HepG2 (cell line): ENCODE data around the gene HIPK4. TPM values are rescaled to one million over a fixed set of nuclear protein-coding genes. Genes with fewer than 3 reads are reported as not detected.

Experiments
- ZFAT ChIP-seq: sonication (generic); formaldehyde crosslinking; conservative IDR thresholded peaks from 2 replicates; pipeline ENCODE4 v1.8.1; 2023; ENCODE audit warnings: missing genetic modification reagents, inconsistent platforms
- ZNF430 ChIP-seq: sonication (generic); formaldehyde crosslinking; IDR thresholded peaks from 2 replicates; pipeline ENCODE4 v1.9.0; 2021; ENCODE audit warnings: mild to moderate bottlenecking, missing genetic modification reagents
- ZNF629 ChIP-seq: sonication (generic); formaldehyde crosslinking; conservative IDR thresholded peaks from 2 replicates; pipeline ENCODE4 v1.5.0; 2020; ENCODE audit warnings: missing genetic modification reagents
- ZNF772 ChIP-seq: sonication (generic); formaldehyde crosslinking; IDR thresholded peaks from 2 replicates; pipeline ENCODE4 v1.5.0; 2020; ENCODE audit warnings: mild to moderate bottlenecking, missing genetic modification reagents
- polyA plus RNA-seq, 8 experiments: library from polyadenylated mRNA; depleted of rRNA in 3 of 8; stranded (reverse) in 7 of 8; unstranded in 1 of 8; fragments of >200 nt; fragmentation: Illumina TruSeq in 4 of 8; extraction: Trizol in 4 of 8; gene quantifications; 2 replicates each; pipeline versions ENCODE4 v1.2.1 to v1.2.3, GENCODE V29; 2011 to 2016; ENCODE audit warnings: low read depth in 4 of 8, missing spikeins in 1 of 8, mixed read lengths in 1 of 8; ENCODE audit not compliant: insufficient read depth in 1 of 8
- total RNA-seq, 5 experiments: library from RNA; depleted of rRNA; stranded (reverse); fragments of >200 nt; fragmentation: Illumina TruSeq; extraction: Trizol; gene quantifications; 2 replicates each; pipeline ENCODE4 v1.2.3, GENCODE V29; 2016; ENCODE audit warnings: low read depth in 1 of 5
- TF ChIP-seq, protein P1 (sequence below): sonication (generic); formaldehyde crosslinking; IDR thresholded peaks from 2 replicates; pipeline ENCODE4 v1.5.1; 2020; ENCODE audit warnings: mild to moderate bottlenecking, missing genetic modification reagents, borderline replicate concordance

The HIPK4 gene
- total and polyA plus RNA-seq, 2 of the 13 experiments (the other 11 are each of a cell fraction or from before 2014, with no cell fraction given) = 0.03 TPM; not detected in 1

DNA sequence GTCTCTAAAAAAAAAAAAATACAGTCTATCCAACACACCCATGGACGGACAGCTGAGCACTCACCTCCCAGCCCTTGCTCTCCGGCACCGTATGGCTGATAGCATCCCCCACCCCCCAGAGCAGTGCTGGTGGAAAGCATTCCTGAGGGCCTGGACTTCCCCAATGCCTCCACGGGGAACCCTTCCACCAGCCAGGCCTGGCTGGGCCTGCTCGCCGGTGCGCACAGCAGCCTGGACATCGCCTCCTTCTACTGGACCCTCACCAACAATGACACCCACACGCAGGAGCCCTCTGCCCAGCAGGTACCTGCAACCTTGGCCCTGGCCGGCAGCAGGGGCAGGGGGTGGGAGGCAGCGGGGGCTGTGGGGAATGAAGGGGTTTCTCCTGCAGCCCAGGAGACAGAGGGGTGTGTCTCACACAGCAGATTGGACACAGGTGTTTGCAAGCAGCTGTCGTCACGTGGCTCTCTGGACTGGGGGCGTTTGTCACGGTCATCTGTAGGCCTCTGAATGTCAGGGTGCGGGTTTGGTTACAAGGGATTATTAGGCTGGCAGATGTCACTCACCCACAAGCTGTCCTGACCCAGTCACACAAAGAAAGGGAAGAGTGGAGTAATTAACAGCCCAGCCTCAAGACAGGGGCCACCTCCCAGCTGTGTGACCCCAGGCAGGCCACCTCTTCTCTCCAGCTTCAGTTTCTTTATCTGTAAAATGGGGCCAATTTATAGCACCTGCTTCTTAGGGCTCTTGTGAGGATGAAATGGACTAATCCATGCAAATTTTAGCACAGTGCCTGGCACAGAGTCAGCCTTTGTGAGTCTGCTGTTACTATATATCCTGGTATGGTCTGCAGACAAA is 22.2 kb downstream of the HIPK4 start (continued):
- TF ChIP-seq, protein P1, sequence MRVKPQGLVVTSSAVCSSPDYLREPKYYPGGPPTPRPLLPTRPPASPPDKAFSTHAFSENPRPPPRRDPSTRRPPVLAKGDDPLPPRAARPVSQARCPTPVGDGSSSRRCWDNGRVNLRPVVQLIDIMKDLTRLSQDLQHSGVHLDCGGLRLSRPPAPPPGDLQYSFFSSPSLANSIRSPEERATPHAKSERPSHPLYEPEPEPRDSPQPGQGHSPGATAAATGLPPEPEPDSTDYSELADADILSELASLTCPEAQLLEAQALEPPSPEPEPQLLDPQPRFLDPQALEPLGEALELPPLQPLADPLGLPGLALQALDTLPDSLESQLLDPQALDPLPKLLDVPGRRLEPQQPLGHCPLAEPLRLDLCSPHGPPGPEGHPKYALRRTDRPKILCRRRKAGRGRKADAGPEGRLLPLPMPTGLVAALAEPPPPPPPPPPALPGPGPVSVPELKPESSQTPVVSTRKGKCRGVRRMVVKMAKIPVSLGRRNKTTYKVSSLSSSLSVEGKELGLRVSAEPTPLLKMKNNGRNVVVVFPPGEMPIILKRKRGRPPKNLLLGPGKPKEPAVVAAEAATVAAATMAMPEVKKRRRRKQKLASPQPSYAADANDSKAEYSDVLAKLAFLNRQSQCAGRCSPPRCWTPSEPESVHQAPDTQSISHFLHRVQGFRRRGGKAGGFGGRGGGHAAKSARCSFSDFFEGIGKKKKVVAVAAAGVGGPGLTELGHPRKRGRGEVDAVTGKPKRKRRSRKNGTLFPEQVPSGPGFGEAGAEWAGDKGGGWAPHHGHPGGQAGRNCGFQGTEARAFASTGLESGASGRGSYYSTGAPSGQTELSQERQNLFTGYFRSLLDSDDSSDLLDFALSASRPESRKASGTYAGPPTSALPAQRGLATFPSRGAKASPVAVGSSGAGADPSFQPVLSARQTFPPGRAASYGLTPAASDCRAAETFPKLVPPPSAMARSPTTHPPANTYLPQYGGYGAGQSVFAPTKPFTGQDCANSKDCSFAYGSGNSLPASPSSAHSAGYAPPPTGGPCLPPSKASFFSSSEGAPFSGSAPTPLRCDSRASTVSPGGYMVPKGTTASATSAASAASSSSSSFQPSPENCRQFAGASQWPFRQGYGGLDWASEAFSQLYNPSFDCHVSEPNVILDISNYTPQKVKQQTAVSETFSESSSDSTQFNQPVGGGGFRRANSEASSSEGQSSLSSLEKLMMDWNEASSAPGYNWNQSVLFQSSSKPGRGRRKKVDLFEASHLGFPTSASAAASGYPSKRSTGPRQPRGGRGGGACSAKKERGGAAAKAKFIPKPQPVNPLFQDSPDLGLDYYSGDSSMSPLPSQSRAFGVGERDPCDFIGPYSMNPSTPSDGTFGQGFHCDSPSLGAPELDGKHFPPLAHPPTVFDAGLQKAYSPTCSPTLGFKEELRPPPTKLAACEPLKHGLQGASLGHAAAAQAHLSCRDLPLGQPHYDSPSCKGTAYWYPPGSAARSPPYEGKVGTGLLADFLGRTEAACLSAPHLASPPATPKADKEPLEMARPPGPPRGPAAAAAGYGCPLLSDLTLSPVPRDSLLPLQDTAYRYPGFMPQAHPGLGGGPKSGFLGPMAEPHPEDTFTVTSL (CRISPR knock-in tag) = no peak
- no peak for TF ChIP-seq ZNF430
- TF ChIP-seq ZFAT (CRISPR knock-in tag) = no peak
- no peak for TF ChIP-seq ZNF772 (CRISPR knock-in tag)
- no peak for TF ChIP-seq ZNF629 (CRISPR knock-in tag)
